Osteoblast (primary cell): ENCODE measurements around the gene BCAR3. TPM values are rescaled to one million over a fixed set of nuclear protein-coding genes. Genes with fewer than 3 reads are reported as not detected.
"Not testable (repeated sequence)": the region's sequence is repeated elsewhere in the genome, so short reads cannot be mapped to it uniquely, and the experiment has no call there.

ENCODE experiments used
- DNase-seq: peaks from one replicate; pipeline ENCODE4 v3.0.0; 2011; ENCODE audit warnings: low spot score, mixed read lengths; ENCODE audit not compliant: insufficient read length; ENCODE audit errors: missing footprints
- H2AFZ ChIP-seq: 2 replicates; pipeline ENCODE4 v1.6.0; 2011; ENCODE audit warnings: mild to moderate bottlenecking, low read length
- H3K27ac ChIP-seq: 2 replicates; pipeline ENCODE4 v1.5.1; 2011; ENCODE audit warnings: mild to moderate bottlenecking, low read depth, low read length, moderate library complexity
- H3K27me3 ChIP-seq: 2 replicates; pipeline ENCODE4 v1.6.0; 2012; ENCODE audit warnings: mild to moderate bottlenecking, control low read depth, inconsistent platforms, low read length, moderate library complexity; ENCODE audit not compliant: insufficient read depth
- H3K36me3 ChIP-seq: 2 replicates; pipeline ENCODE4 v1.5.1; 2011; ENCODE audit warnings: mild to moderate bottlenecking, low read length, control low read depth, moderate library complexity; ENCODE audit not compliant: insufficient read depth
- H3K4me1 ChIP-seq: 2 replicates; pipeline ENCODE4 v1.5.1; 2011; ENCODE audit warnings: mild to moderate bottlenecking, low read length, control low read depth, moderate library complexity; ENCODE audit not compliant: insufficient read depth
- H3K4me2 ChIP-seq: 2 replicates; pipeline ENCODE4 v1.6.0; 2011; ENCODE audit warnings: mild to moderate bottlenecking, low read length; ENCODE audit not compliant: insufficient read depth
- H3K4me3 ChIP-seq: fragments of 200-600 bp; sonication (generic); 3 replicates; pipeline ENCODE4 v1.5.1; 2012; ENCODE audit warnings: mild to moderate bottlenecking, low read length, inconsistent platforms; ENCODE audit not compliant: insufficient read depth
- H3K79me2 ChIP-seq: 2 replicates; pipeline ENCODE4 v1.6.0; 2012; ENCODE audit warnings: mild to moderate bottlenecking, low read length, control low read depth, inconsistent platforms; ENCODE audit not compliant: insufficient read depth
- H3K9me3 ChIP-seq: 2 replicates; pipeline ENCODE4 v1.5.1; 2011; ENCODE audit warnings: low read depth, low read length, control low read depth
- H4K20me1 ChIP-seq: 2 replicates; pipeline ENCODE4 v1.6.0; 2012; ENCODE audit warnings: mild to moderate bottlenecking, low read length, control low read depth; ENCODE audit not compliant: insufficient read depth
- total RNA-seq: library from RNA; depleted of rRNA; stranded (reverse); fragments of >200 nt; gene quantifications from 2 replicates; pipeline ENCODE4 v1.2.3, GENCODE V29; 2012
- TF ChIP-seq, protein P1 (sequence below): IDR thresholded peaks from 2 replicates; pipeline ENCODE4 v1.5.1; 2011; ENCODE audit warnings: mild to moderate bottlenecking, low read depth, low read length, moderate library complexity; ENCODE audit errors: extremely low read depth

BCAR3 gene
- total RNA-seq, 1 donor, result 34.0 TPM

DNA sequence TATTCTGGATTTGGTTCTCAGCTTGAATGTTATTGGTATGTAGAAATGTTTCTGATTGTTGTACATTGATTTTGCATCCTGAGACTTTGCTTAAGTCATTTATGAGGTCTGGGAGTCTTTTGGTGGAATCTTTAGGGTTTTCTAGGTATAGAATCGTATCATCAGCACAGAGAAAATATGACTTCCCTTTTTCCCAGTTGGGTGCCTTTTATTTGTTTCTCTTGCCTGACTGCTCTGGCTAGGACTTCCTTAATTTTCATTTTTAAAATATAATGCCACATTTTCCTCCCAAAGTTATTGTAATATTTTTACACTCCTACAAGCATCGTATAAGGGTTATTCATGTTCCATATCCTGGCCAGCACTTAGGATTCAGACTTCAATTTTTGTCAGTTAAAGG, 122.6 kb downstream of the BCAR3 start:
- no peaks in the 10 kb centered on the region for H3K9me3 ChIP-seq
- H3K4me3 ChIP-seq, result no peak overlapping the region
- no peaks in the 10 kb centered on the region for H3K79me2 ChIP-seq
- H3K4me2 ChIP-seq, result no peak overlapping the region
- H3K36me3 ChIP-seq, result peaks cover 33% of the 10 kb centered on the region
- TF ChIP-seq, protein P1, sequence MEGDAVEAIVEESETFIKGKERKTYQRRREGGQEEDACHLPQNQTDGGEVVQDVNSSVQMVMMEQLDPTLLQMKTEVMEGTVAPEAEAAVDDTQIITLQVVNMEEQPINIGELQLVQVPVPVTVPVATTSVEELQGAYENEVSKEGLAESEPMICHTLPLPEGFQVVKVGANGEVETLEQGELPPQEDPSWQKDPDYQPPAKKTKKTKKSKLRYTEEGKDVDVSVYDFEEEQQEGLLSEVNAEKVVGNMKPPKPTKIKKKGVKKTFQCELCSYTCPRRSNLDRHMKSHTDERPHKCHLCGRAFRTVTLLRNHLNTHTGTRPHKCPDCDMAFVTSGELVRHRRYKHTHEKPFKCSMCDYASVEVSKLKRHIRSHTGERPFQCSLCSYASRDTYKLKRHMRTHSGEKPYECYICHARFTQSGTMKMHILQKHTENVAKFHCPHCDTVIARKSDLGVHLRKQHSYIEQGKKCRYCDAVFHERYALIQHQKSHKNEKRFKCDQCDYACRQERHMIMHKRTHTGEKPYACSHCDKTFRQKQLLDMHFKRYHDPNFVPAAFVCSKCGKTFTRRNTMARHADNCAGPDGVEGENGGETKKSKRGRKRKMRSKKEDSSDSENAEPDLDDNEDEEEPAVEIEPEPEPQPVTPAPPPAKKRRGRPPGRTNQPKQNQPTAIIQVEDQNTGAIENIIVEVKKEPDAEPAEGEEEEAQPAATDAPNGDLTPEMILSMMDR, result no peak
- H2AFZ ChIP-seq, result no peak overlapping the region
- H3K4me1 ChIP-seq, result no peaks in the 10 kb centered on the region
- H3K27ac ChIP-seq, result no peak overlapping the region
- no peaks in the 10 kb centered on the region for H4K20me1 ChIP-seq
- H3K27me3 ChIP-seq, result no peaks in the 10 kb centered on the region
- DNase-seq, result no peak

DNA sequence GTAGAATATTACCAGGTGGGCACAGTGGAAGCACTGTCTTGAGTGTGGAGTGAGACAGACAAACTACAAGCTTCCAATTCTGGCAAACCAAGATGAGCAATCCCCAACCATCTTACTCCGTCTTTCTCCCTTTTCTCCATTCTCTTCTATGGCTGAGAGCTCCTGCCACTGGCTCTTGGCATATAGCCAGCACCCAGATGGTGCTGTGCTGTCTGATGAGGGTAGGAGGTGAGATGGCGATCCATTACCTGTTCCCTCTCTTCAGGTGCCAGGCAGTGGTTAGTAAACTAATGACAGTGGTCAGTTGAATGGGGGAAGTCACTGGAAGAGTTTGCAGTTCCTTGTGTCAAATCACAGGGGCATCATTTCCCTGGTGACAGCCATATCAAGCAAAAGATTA, 125.3 kb downstream of the BCAR3 start:
- Histone ChIP-seq H2AFZ (no peak overlapping the region), H3K79me2 (no peaks in the 10 kb centered on the region), H3K4me3 (no peak overlapping the region), H4K20me1 (no peaks in the 10 kb centered on the region), H3K27ac (no peak overlapping the region), H3K9me3 (no peaks in the 10 kb centered on the region), H3K27me3 (no peaks in the 10 kb centered on the region), H3K4me1 (peaks cover 19% of the 10 kb centered on the region), H3K4me2 (no peak overlapping the region), H3K36me3 (peaks cover 20% of the 10 kb centered on the region)
- no peak for DNase-seq
- TF ChIP-seq, protein P1, result no peak

DNA sequence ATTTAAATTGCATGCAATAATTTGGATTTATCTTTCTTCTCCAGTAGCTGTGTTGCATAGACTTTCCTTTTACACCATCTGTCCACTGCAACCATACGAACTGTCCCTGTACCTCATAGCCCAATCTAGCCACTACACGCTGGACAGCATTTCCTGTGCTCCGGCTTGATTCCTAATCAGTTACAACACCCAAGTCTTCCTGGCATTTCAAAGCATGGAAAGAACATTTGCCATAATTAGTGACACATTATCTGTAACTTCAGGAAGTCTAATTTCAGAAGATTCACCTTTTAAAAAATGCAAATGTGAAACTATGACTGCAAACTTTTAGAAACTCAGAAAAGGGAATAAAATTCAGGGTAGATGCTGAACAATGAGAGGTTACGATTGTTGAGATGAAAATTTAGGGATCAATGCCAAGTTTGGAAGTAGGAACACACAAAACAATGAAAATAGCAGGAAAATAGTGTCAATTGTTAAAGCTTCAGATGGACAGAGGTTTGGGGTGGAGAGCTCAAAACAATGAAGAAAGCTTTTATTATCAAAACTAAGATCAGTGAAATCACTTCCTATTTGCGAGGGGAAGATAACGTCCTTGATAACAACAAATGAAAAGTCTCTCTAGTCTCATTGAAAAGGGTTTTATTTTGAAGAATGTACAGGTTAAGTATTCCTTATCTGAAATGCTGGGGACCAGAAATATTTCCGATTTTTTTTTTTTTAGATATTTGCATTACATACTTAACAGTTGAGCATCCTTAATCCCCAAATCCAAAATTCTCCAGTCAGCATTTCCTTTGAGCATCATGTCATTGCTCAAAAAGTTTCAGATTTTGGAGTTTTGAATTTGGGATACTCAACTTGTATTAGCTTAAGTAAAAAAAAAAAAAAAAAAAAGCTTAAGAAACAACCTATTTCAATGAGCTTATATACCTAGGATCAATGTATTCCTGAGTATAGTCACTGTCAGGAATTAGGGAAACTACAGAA, 126.5 kb downstream of the BCAR3 start:
- DNase-seq, result no peak
- Histone ChIP-seq H3K27ac (no peak overlapping the region), H2AFZ (no peak overlapping the region), H3K4me1 (peaks cover 19% of the 10 kb centered on the region), H3K4me3 (no peak overlapping the region), H4K20me1 (no peaks in the 10 kb centered on the region), H3K79me2 (no peaks in the 10 kb centered on the region), H3K36me3 (peaks cover 9% of the 10 kb centered on the region), H3K27me3 (no peaks in the 10 kb centered on the region), H3K4me2 (no peak overlapping the region), H3K9me3 (no peaks in the 10 kb centered on the region)
- TF ChIP-seq, protein P1, result no peak

DNA sequence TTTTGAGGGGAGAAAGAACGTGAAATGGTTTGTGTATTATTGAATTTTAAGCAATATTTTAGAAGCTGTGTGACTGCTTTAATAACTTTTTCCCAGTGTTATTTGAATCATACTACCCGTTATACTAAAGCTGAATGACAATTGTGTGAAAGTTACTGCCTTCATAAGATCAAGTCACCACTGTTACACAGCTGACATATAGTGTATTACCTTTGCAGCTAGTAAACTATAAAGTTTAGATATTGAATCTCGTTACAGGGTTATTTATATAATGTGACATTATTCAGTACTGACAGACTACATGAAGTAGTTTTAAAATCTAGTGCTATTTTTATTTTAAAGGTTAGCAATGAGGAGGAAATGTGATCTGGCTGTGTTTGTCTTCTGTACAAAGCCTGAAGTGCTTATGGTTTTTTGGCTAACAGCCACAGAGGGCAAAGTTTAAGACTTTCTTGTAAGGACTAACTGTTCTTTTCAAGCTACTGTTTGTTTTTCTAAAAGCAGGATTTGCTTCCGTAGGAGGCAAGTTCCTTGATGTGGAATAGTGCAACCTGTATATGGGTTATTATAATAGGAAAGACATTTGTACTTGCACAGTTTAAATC, 127.6 kb downstream of the BCAR3 start:
- H3K4me1 ChIP-seq, result peaks cover 19% of the 10 kb centered on the region

More for the DNA sequence above, 127.6 kb downstream of the BCAR3 start:
- not testable (repeated sequence) for H3K27ac ChIP-seq, H3K4me2 ChIP-seq, H3K9me3 ChIP-seq, H4K20me1 ChIP-seq, H3K4me3 ChIP-seq, H3K36me3 ChIP-seq, DNase-seq, H3K27me3 ChIP-seq, H2AFZ ChIP-seq, H3K79me2 ChIP-seq
